ENCODE results near the gene NFX1.
"Not testable (repeated sequence)": the region's sequence is repeated elsewhere in the genome, so short reads cannot be mapped to it uniquely, and the experiment has no call there.

Gene NFX1

DNA sequence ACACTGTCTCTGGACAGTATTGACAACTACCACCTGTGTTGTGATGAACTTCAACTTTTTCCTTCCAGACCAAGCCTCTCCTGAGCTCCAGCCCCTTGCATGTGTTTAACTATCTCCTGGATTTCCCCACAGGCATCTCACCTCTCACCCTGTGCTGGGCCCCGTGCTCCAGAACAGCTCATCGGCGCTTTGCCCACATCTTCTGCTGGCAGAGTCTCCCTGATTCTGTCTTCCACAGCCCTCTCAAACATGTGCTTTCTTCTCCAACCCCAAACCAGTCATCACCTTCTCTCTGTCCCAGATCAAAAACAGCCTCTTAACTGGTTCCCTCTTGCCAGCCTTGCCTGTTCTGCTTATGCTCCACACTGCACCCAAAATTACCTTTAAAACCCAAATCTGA, 103.7 kb downstream of the NFX1 start:
- H3K4me1 Mint-ChIP-seq; H3K4me3 Mint-ChIP-seq; H3K9me3 Mint-ChIP-seq; H3K27ac Mint-ChIP-seq; DNase-seq (ENCODE audit: low spot score in 2 of 2); ATAC-seq; H3K36me3 Mint-ChIP-seq: not testable (repeated sequence)

DNA sequence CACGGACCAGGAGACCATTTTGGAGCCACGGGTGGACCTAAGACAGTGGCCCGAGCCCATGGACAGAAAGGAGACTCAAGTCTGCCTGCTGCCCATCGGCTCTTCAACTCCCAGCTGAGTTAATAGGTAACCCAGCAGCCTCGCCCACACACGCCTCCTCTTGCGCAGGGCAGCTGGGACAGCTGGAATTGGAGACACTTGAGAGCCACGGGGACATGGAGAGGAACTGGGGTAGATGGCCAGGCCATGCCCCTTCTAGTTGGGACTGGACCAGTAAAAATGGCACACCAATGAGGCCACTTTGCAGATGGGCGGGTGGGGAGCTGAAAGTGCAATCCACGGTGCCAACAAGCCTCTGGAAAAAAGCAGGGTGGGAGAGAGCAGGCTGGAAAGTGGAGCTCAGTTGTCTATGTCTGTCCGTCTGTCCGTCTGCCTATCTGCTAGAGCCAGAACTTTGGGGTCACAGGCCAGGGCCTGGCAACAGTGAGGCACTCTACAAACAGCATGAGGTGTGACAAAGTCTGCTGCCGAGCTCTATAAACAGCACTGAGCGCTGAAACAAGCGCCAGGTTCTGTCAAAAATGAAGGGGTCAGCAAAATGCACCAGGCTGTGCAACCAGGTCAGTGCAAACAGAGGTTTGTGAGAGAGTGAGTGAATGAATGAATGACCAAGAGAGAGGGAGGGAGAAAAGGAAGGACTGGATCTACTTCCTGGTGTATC, 105.0 kb downstream of the NFX1 start:
- not testable (repeated sequence) for H3K4me3 Mint-ChIP-seq; H3K9me3 Mint-ChIP-seq; H3K27ac Mint-ChIP-seq; H3K36me3 Mint-ChIP-seq; H3K4me1 Mint-ChIP-seq; ATAC-seq; DNase-seq (ENCODE audit: low spot score in 2 of 2)

DNA sequence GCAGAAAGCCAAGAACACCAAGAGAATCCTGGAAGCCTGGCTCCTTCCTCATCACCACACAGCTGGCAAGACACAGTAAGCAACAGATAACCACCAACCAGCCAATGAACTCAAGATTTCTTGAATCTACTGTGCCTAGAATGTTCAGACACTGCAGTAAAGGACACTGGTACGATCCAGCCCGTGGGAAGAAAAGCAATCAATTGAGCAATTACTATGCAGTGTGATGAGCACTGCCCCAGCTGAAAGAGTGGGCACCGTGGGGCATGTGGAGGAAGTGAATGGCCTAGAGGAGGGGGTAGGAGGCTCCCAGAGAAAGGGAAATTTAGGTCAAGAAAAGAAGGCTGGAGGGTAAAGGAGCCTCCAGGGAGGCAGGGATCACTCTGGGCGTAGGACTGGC, 107.5 kb downstream of the NFX1 start:
- H3K4me1 Mint-ChIP-seq; ATAC-seq; H3K36me3 Mint-ChIP-seq; DNase-seq (ENCODE audit: low spot score in 2 of 2); H3K9me3 Mint-ChIP-seq; H3K4me3 Mint-ChIP-seq: not testable (repeated sequence)
- H3K27ac Mint-ChIP-seq: peak overlapping the region; percentile 30

- H3K27ac Mint-ChIP-seq; ATAC-seq; H3K4me1 Mint-ChIP-seq; H3K9me3 Mint-ChIP-seq; DNase-seq (ENCODE audit: low spot score in 2 of 2); H3K4me3 Mint-ChIP-seq; H3K36me3 Mint-ChIP-seq: not testable (repeated sequence)
Observed at GRCh38 chr9:33399047-33399446, 108.7 kb downstream of the NFX1 start.

DNA sequence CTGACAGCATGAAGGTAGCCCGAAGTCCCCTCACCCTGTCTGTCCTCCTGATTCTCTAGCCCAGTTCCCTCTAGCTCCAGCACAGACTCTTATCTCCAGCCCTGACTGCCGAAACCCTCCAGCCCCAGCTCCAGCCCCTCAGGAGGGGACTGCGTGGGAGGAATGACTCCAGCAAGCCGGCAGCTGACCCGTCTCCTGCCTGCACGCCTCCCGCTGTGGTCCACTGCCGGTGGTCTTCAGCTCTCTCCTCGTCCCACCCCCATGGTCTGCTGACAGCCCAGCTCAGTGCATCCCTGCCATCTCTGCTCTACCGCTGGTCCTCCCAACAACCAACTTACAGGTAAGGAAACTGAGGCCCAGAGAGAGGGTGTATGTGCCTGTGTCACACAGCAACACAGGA, 111.5 kb downstream of the NFX1 start:
- H3K9me3 Mint-ChIP-seq; H3K36me3 Mint-ChIP-seq; DNase-seq (ENCODE audit: low spot score in 2 of 2); H3K4me3 Mint-ChIP-seq; ATAC-seq; H3K4me1 Mint-ChIP-seq: not testable (repeated sequence)
- peak overlapping the region; percentile 58 for H3K27ac Mint-ChIP-seq

GRCh38 chr9:33402371-33402770, 112.1 kb downstream of the NFX1 start, which contains the start of gene AQP7:
AQP7 (minus strand) TSS chr9:33402568; CDS start chr9:33401262, 1,306 bp downstream.
- H3K27ac Mint-ChIP-seq: peak within 1 kb of the TSS; percentile 58
- not testable (repeated sequence) for H3K36me3 Mint-ChIP-seq; H3K9me3 Mint-ChIP-seq; H3K4me1 Mint-ChIP-seq; H3K4me3 Mint-ChIP-seq; ATAC-seq; DNase-seq (ENCODE audit: low spot score in 2 of 2)

GRCh38 chr9:33403941-33404787, 113.8 kb downstream of the NFX1 start:
- no peak overlapping the region for H3K4me3 Mint-ChIP-seq
- DNase-seq (ENCODE audit: low spot score in 2 of 2): no peak
- no peak for ATAC-seq
- peaks cover 6% of the 10 kb centered on the region for H3K36me3 Mint-ChIP-seq
- no peak overlapping the region for H3K27ac Mint-ChIP-seq
- H3K9me3 Mint-ChIP-seq: no peaks in the 10 kb centered on the region
- peaks cover 7% of the 10 kb centered on the region for H3K4me1 Mint-ChIP-seq

DNA sequence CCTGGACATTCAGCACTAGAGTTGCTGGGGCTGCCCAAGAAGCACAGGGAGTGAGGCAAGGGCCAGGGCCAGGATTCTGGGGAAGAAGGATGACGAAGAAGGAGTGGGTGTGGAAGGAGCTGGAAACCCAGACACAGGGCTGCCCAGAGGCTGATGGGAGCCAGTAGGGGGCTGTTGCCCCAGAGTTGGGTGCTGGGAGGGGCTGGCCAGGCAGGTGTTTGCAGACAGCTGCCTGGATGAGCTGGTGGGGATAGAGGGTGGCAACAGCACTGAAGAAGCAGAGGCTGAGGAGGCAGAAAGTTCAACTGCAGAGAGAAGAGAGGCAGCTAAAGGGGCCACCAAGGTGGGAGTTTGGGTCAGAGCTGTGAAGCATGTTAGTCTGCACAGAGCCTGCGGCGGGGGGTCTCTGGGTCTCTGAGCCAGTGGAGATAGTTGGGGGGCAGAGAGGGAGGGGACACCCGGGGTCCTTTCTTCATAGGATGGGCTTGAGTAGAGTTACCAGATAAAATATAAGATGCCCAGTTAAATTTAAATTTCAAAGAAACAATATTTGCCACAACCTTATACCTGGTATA, 114.6 kb downstream of the NFX1 start:
- Mint-ChIP-seq H3K4me1 (peaks cover 7% of the 10 kb centered on the region), H3K9me3 (no peaks in the 10 kb centered on the region), H3K27ac (no peak overlapping the region), H3K4me3 (no peak overlapping the region), H3K36me3 (peaks cover 6% of the 10 kb centered on the region)
- ATAC-seq (peak; percentile 27), DNase-seq (ENCODE audit: low spot score in 2 of 2) (no peak)

DNA sequence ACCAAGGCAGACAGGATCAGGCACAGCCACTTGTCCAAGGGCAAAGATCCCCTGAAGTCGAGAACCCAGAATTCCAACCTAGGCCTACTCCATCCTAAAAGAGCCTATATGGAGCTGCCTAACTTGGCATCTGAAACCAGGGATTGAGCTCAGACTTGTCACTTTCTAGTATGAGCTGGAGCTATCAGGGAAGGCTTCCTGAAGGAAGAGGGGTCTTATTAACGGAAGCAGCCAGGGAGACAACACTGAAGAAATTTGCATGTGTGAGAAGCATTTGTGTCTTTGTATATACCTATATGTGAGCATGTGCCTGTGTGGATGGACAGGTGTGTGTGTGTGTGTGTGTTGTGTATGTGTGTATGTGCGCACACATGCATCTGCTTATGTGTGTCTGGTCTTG, 116.7 kb downstream of the NFX1 start:
- H3K4me3 Mint-ChIP-seq: no peak overlapping the region
- H3K27ac Mint-ChIP-seq: peak overlapping the region; percentile 34
- DNase-seq (ENCODE audit: low spot score in 2 of 2) (no peak), ATAC-seq (no peak)
- peaks cover 7% of the 10 kb centered on the region for H3K4me1 Mint-ChIP-seq
- no peaks in the 10 kb centered on the region for H3K9me3 Mint-ChIP-seq
- H3K36me3 Mint-ChIP-seq: peaks cover 6% of the 10 kb centered on the region

DNA sequence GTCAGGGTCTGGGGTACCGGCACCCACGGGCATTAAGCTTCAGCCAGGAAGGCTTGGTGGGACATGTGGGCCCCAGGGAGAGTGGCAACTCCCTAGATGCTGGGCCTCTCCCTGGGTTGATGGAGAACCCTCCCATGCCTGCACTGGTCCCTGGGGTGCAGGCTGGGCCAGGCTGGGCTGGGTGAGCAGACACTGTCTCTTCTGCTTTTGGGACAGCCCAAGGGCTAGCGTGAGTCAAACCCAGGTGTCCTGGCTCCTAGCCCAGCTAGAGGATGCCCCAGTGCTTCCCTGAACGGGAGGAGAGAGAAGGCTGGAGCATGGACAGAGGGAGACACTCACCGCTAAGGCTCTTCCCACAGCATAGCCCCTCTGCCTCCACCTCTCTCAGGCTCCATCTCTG, 117.8 kb downstream of the NFX1 start:
- no peak for DNase-seq (ENCODE audit: low spot score in 2 of 2)
- Mint-ChIP-seq H3K4me3 (no peak overlapping the region), H3K9me3 (no peaks in the 10 kb centered on the region), H3K4me1 (peaks cover 7% of the 10 kb centered on the region), H3K27ac (no peak overlapping the region), H3K36me3 (peaks cover 6% of the 10 kb centered on the region)
- ATAC-seq: peak; percentile 43

DNA sequence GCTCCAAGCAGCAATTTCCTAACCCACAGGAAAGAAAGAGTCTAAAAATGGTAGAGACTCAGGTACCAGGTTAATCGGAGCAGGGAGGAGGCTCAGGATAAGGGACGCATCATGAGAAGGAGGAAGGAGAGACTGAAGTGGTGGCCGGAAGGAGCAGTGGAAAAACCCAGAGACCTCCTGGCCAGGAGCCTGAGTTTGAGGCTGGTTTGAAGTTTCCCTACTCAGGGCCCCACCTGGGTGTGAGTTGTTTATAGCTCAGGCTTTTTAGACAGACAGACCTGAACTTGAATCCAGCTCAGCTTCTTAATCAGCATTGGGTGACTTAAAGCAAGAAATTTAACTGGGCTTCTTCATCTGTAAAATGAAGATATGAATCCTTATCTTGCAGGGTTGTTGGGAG, 124.0 kb downstream of the NFX1 start:
- peak overlapping the region; percentile 81 for H3K27ac Mint-ChIP-seq
- no peak for ATAC-seq
- H3K36me3 Mint-ChIP-seq: no peaks in the 10 kb centered on the region
- no peaks in the 10 kb centered on the region for H3K9me3 Mint-ChIP-seq
- no peak overlapping the region for H3K4me3 Mint-ChIP-seq
- H3K4me1 Mint-ChIP-seq: peaks cover 43% of the 10 kb centered on the region
- no peak for DNase-seq (ENCODE audit: low spot score in 2 of 2)

GRCh38 chr9:33414889-33415500, 124.7 kb downstream of the NFX1 start:
- Mint-ChIP-seq H3K27ac (peak overlapping the region; percentile 81), H3K4me1 (peaks cover 51% of the 10 kb centered on the region)
- no peak for DNase-seq (ENCODE audit: low spot score in 2 of 2)

GRCh38 chr9:33415501-33416038, 125.3 kb downstream of the NFX1 start:
- no peaks in the 10 kb centered on the region for H3K9me3 Mint-ChIP-seq
- H3K4me3 Mint-ChIP-seq: peak overlapping the region; percentile 40
- peak; percentile 93 for ATAC-seq
- no peaks in the 10 kb centered on the region for H3K36me3 Mint-ChIP-seq
- DNase-seq (ENCODE audit: low spot score in 2 of 2): peak; percentile 75 to 93
- peak overlapping the region; percentile 81 for H3K27ac Mint-ChIP-seq
- H3K4me1 Mint-ChIP-seq: peaks cover 56% of the 10 kb centered on the region

More at GRCh38 chr9:33414889-33415500, 124.7 kb downstream of the NFX1 start:
- peak overlapping the region; percentile 40 for H3K4me3 Mint-ChIP-seq
- H3K9me3 Mint-ChIP-seq: no peaks in the 10 kb centered on the region
- no peak for ATAC-seq
- H3K36me3 Mint-ChIP-seq: no peaks in the 10 kb centered on the region

GRCh38 chr9:33416996-33417395, 126.7 kb downstream of the NFX1 start:
- Mint-ChIP-seq H3K27ac (peak overlapping the region; percentile 81), H3K4me3 (peak overlapping the region; percentile 40), H3K36me3 (no peaks in the 10 kb centered on the region), H3K9me3 (no peaks in the 10 kb centered on the region), H3K4me1 (peaks cover 57% of the 10 kb centered on the region)
- peak; percentile 40 for ATAC-seq
- DNase-seq (ENCODE audit: low spot score in 2 of 2): no peak

DNA sequence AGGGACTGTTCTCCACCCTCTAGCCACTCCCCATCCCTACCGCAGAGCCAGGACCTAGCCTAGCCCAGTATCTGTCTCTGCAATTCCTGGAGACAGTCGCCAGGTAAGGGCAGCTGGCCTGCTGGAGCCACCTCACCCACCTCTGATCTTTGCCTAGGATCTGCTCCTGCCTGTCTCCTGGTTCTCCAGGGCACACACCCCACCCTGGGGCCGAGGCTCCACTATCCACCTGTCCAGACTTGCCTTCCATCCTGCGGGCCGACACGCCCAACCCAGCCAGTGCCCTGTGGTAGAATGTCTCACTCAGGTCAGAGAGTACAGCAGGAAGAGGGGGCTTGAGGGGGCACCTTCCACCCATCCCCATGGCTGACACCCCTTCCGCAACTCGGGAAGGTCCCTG, 127.8 kb downstream of the NFX1 start:
- Mint-ChIP-seq H3K36me3 (no peaks in the 10 kb centered on the region), H3K4me1 (peaks cover 57% of the 10 kb centered on the region), H3K27ac (peak overlapping the region; percentile 81), H3K9me3 (no peaks in the 10 kb centered on the region), H3K4me3 (no peak overlapping the region)
- DNase-seq (ENCODE audit: low spot score in 2 of 2) (no peak), ATAC-seq (no peak)
